SK-N-SH (cell line): ENCODE results near the gene BCAS4. TPM values are rescaled to one million over a fixed set of nuclear protein-coding genes. Genes with fewer than 3 reads are reported as not detected.

Experiments
- CTCF ChIA-PET: fragments of 300-600, 350-600 bp; formaldehyde crosslinking; extraction: SDS; loops from one replicate; lab custom pipeline; 2021; lab: Yijun Ruan, JAX
- POLR2A ChIA-PET: fragments of 350-600 bp; sonication (Branson Sonifier 250); formaldehyde crosslinking; extraction: SDS; loops from one replicate; lab custom pipeline; 2020; ENCODE audit warnings: antibody characterized with exemption, inconsistent platforms; lab: Yijun Ruan, JAX
- DNase-seq: peaks from one replicate; pipeline ENCODE4 v3.0.0; 2012
- H2AFZ ChIP-seq: fragments of 200-600 bp; sonication (generic); 2 replicates; pipeline ENCODE4 v1.8.1; 2016; ENCODE audit warnings: antibody characterized with exemption, mild to moderate bottlenecking, low read depth
- H3F3A ChIP-seq: fragments of 200-600 bp; sonication (generic); replicated peaks from 2 replicates; pipeline ENCODE3; 2016; ENCODE audit warnings: antibody characterized with exemption, mild to moderate bottlenecking; ENCODE audit not compliant: insufficient read depth
- H3K27ac ChIP-seq, 2 experiments: fragments of 200-500 bp in 1 of 2; fragments of 200-600 bp in 1 of 2; sonication (Bioruptor generic) in 1 of 2; sonication (generic), shearing (Covaris generic) in 1 of 2; 2 replicates each; pipeline versions ENCODE4 v1.5.1 to v1.6.1; 2014 to 2016; ENCODE audit warnings: low read depth in 2 of 2, inconsistent platforms in 1 of 2, low read length in 1 of 2, mild to moderate bottlenecking in 1 of 2, mixed read lengths in 1 of 2
- H3K27me3 ChIP-seq: fragments of 200-600 bp; sonication (generic), shearing (Covaris generic); 2 replicates; pipeline ENCODE4 v1.6.1; 2016; ENCODE audit warnings: mixed run types; ENCODE audit not compliant: insufficient read depth
- H3K36me3 ChIP-seq, 2 experiments: fragments of 200-500 bp in 1 of 2; fragments of 200-600 bp in 1 of 2; sonication (Bioruptor generic) in 1 of 2; sonication (generic) in 1 of 2; replicated peaks in 1 of 2; 2 replicates each; pipeline versions ENCODE3 to v1.5.1; 2014 to 2016; ENCODE audit warnings: low read length in 1 of 2, mild to moderate bottlenecking in 1 of 2; ENCODE audit not compliant: insufficient read depth in 2 of 2, control insufficient read depth in 1 of 2
- H3K4me1 ChIP-seq, 2 experiments: fragments of 200-500 bp in 1 of 2; fragments of 200-600 bp in 1 of 2; sonication (Bioruptor generic) in 1 of 2; sonication (generic), shearing (Covaris generic) in 1 of 2; 2 replicates each; pipeline versions ENCODE4 v1.5.1 to v1.6.1; 2014 to 2016; ENCODE audit warnings: low read depth in 1 of 2, low read length in 1 of 2, mixed run types in 1 of 2; ENCODE audit not compliant: insufficient read depth in 2 of 2, control insufficient read depth in 1 of 2
- H3K4me2 ChIP-seq: fragments of 200-600 bp; sonication (generic), shearing (Covaris generic); 2 replicates; pipeline ENCODE4 v1.6.1; 2017; ENCODE audit warnings: mixed run types
- H3K4me3 ChIP-seq, 2 experiments: fragments of 200-500 bp in 1 of 2; fragments of 200-600 bp in 1 of 2; sonication (Bioruptor generic) in 1 of 2; sonication (generic), shearing (Covaris generic) in 1 of 2; 2 replicates each; pipeline versions ENCODE4 v1.5.1 to v1.8.1; 2014 to 2016; ENCODE audit warnings: low read depth in 2 of 2, inconsistent platforms in 1 of 2, low read length in 1 of 2, mild to moderate bottlenecking in 1 of 2, mixed read lengths in 1 of 2, moderate library complexity in 1 of 2
- H3K79me2 ChIP-seq: fragments of 200-600 bp; sonication (generic); 2 replicates; pipeline ENCODE4 v1.8.1; 2017; ENCODE audit warnings: mild to moderate bottlenecking; ENCODE audit not compliant: insufficient read depth
- H3K9ac ChIP-seq: fragments of 200-600 bp; sonication (generic); 2 replicates; pipeline ENCODE4 v1.6.1; 2017; ENCODE audit warnings: mixed run types
- H3K9me2 ChIP-seq: fragments of 200-600 bp; sonication (generic); 2 replicates; pipeline ENCODE4 v1.6.1; 2017; ENCODE audit warnings: mixed run types
- H3K9me3 ChIP-seq: fragments of 200-600 bp; sonication (generic); 2 replicates; pipeline ENCODE4 v1.6.1; 2017; ENCODE audit warnings: mixed run types, mild to moderate bottlenecking, moderate library complexity
- H4K20me1 ChIP-seq: fragments of 200-600 bp; sonication (generic); 2 replicates; pipeline ENCODE4 v1.6.1; 2017; ENCODE audit warnings: mild to moderate bottlenecking, mixed run types; ENCODE audit not compliant: insufficient read depth
- EP300 ChIP-seq, 2 experiments: IDR thresholded peaks; 2 replicates each; pipeline versions ENCODE4 v1.4.0 to v1.6.1; 2012; ENCODE audit warnings: borderline replicate concordance in 1 of 2, low read depth in 1 of 2, low read length in 1 of 2
- FOXJ3 ChIP-seq: sonication (generic); formaldehyde crosslinking; IDR thresholded peaks from 2 replicates; pipeline ENCODE4 v1.5.1; 2020; ENCODE audit warnings: mild to moderate bottlenecking, missing genetic modification reagents
- FOXM1 ChIP-seq: IDR thresholded peaks from 2 replicates; pipeline ENCODE4 v1.4.0; 2012; ENCODE audit warnings: low read depth, mild to moderate bottlenecking
- GABPA ChIP-seq: IDR thresholded peaks from 2 replicates; pipeline ENCODE4 v1.4.0; 2012; ENCODE audit warnings: low read depth, mild to moderate bottlenecking
- GATA2 ChIP-seq: sonication (generic); formaldehyde crosslinking; IDR thresholded peaks from 2 replicates; pipeline ENCODE4 v1.5.0; 2020; ENCODE audit warnings: mild to moderate bottlenecking, missing genetic modification reagents
- JUND ChIP-seq: IDR thresholded peaks from 2 replicates; pipeline ENCODE4 v1.4.0; 2012
- MEF2A ChIP-seq: IDR thresholded peaks from 2 replicates; pipeline ENCODE4 v1.4.0; 2012; ENCODE audit warnings: low read depth, borderline replicate concordance
- MXI1 ChIP-seq: IDR thresholded peaks from 2 replicates; pipeline ENCODE4 v1.6.1; 2012; ENCODE audit warnings: mild to moderate bottlenecking, low read depth, low read length, improper control_type of control experiment
- POLR2AphosphoS5 ChIP-seq: IDR thresholded peaks from 2 replicates; pipeline ENCODE4 v1.6.1; 2012; ENCODE audit warnings: low read depth, low read length
- RCOR1 ChIP-seq: fragments of 150-350 bp; IDR thresholded peaks from 2 replicates; pipeline ENCODE4 v1.6.1; 2017; ENCODE audit warnings: antibody characterized with exemption, low read length
- RFX5 ChIP-seq: IDR thresholded peaks from 2 replicates; pipeline ENCODE4 v1.6.1; 2012; ENCODE audit warnings: mild to moderate bottlenecking, improper control_type of control experiment, low read length
- RXRA ChIP-seq: IDR thresholded peaks from 2 replicates; pipeline ENCODE4 v1.4.0; 2012; ENCODE audit warnings: low read depth, mild to moderate bottlenecking, borderline replicate concordance
- SIN3A ChIP-seq: IDR thresholded peaks from 2 replicates; pipeline ENCODE4 v1.6.1; 2012; ENCODE audit warnings: low read depth, mild to moderate bottlenecking, low read length, moderate library complexity, borderline replicate concordance
- SMC3 ChIP-seq: IDR thresholded peaks from 2 replicates; pipeline ENCODE4 v1.6.1; 2012; ENCODE audit warnings: low read depth, low read length, improper control_type of control experiment
- TAF1 ChIP-seq: IDR thresholded peaks from 2 replicates; pipeline ENCODE4 v1.6.1; 2012; ENCODE audit warnings: low read depth, mild to moderate bottlenecking, low read length, moderate library complexity, borderline replicate concordance
- TCF12 ChIP-seq: IDR thresholded peaks from 2 replicates; pipeline ENCODE4 v1.4.0; 2012
- TEAD4 ChIP-seq: IDR thresholded peaks from 2 replicates; pipeline ENCODE4 v1.4.0; 2012; ENCODE audit warnings: mild to moderate bottlenecking, borderline replicate concordance; ENCODE audit not compliant: insufficient read depth
- WGBS: methylation state at CpG from one replicate; pipeline ENCODE4 v1.1.6; 2017; ENCODE audit warnings: low lambda C conversion rate; 5-methylcytosine and 5-hydroxymethylcytosine counted together
- polyA plus RNA-seq, 3 experiments: library from polyadenylated mRNA; depleted of rRNA; stranded (reverse); fragments of >200 nt; gene quantifications; 2 replicates each; pipeline ENCODE4 v1.2.3, GENCODE V29; 2012
- TF ChIP-seq, protein P1 (sequence below): IDR thresholded peaks from 2 replicates; pipeline ENCODE4; 2012
- TF ChIP-seq, protein P2 (sequence below): IDR thresholded peaks from 2 replicates; pipeline ENCODE4 v1.4.0; 2012; ENCODE audit warnings: low read depth, borderline replicate concordance
- TF ChIP-seq, protein P3 (sequence below): fragments of 150-350 bp; IDR thresholded peaks from 2 replicates; pipeline ENCODE4 v1.6.1; 2016; ENCODE audit warnings: mild to moderate bottlenecking, low read depth, low read length
- TF ChIP-seq, protein P4 (sequence below): IDR thresholded peaks from 2 replicates; pipeline ENCODE4 v1.4.0; 2012; ENCODE audit warnings: low read depth

Gene BCAS4
- polyA plus RNA-seq, 1 of the 3 experiments (the other 2 are of a cell fraction), result 43.8 TPM

DNA sequence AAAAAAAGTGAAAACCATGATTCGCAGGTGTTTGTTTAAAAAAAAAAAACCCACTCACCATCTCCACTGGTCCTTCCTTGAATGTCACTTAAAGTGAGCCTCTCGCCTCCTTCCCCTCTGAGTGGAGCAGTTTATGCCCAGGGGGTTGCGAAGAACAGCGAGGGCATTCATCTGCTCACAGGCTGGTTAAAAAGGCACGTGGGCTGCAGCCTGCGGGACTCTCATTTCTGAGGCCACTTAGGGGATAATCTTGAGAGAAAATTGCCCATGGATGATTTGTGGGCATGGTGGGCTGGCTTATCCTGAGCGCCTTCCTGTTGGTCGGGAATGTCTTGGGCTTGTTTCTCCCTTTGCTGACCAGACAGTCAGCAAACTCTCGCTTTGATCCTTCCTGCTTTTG is 18.9 kb downstream of the BCAS4 start:
- no peak overlapping the region for H3K4me2 ChIP-seq
- DNase-seq, result no peak
- TF ChIP-seq RFX5 (no peak), TEAD4 (no peak), GABPA (no peak), TAF1 (no peak), FOXM1 (no peak), MXI1 (no peak)
- H3K9me3 ChIP-seq, result no peaks in the 10 kb centered on the region
- H3K4me1 ChIP-seq, result peaks cover 6 to 12% of the 10 kb centered on the region in 2 experiments; a peak in 2 of 4 replicates
- peaks cover 16% of the 10 kb centered on the region; the same call in 1 of the 2 replicates for H3K79me2 ChIP-seq
- no peaks in the 10 kb centered on the region for H3K27me3 ChIP-seq
- H2AFZ ChIP-seq, result no peak overlapping the region
- CTCF ChIA-PET, result interaction anchor here (1.5 to 1.6 kb wide), 2 partner anchors 19 kb away, joined by 7 to 8 read pairs; partner anchors contain the start of gene BCAS4
- no peaks in the 10 kb centered on the region for H3K9me2 ChIP-seq
- no peaks in the 10 kb centered on the region for H4K20me1 ChIP-seq
- no peak overlapping the region for H3K9ac ChIP-seq
- H3K36me3 ChIP-seq, result no peaks in the 10 kb centered on the region
- 89% methylated on average over 9 of the region's 9 CpGs for WGBS
- POLR2A ChIA-PET, result no interaction called here
- H3K4me3 ChIP-seq, result no peak overlapping the region
- no peak overlapping the region for H3K27ac ChIP-seq
- H3F3A ChIP-seq, result peaks cover 8% of the 10 kb centered on the region

DNA sequence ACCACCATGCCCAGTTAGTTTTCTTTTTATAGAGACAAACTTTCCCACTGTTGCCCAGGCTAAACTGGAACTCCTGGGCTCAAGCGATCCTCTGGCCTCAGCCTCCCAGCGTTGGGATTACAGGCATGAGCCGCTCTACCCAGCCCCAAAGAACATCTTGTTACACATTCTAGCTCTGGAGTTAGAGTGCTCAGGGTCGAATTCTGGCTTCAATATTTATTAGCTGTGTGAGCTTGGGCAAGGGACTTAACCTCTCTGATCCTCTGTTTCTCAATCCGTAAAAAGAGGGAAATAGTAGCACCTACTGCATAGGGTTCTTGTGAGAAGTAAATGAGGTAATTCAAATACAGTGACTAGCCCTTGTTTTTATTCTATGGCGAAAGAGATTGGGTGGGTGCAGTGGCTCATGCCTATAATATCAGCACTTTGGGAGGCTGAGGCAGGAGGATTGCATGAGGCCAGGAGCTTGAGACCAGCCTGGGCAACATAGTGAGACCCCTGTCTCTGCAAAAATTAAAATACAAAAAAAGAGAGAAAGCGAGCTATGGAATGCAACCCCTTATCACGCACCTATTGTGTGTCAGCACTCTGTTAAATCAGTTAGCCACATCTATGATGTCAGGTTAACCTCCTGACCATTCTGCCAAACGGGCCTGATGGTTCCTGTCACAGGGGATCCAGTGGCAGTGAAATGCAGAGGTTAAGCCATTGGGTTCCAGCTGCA is 19.7 kb downstream of the BCAS4 start:
- Histone ChIP-seq H3K9me2 (no peaks in the 10 kb centered on the region), H3K4me2 (0 out of 2 replicates have a peak overlapping the region, but pooled peaks have one; percentile 25), H4K20me1 (no peaks in the 10 kb centered on the region), H3K4me3 (no peak overlapping the region), H3K27ac (no peak overlapping the region), H2AFZ (no peak overlapping the region), H3F3A (peaks cover 8% of the 10 kb centered on the region), H3K9me3 (no peaks in the 10 kb centered on the region), H3K36me3 (no peaks in the 10 kb centered on the region), H3K27me3 (no peaks in the 10 kb centered on the region), H3K79me2 (peaks cover 16% of the 10 kb centered on the region; the same call in 1 of the 2 replicates), H3K9ac (no peak overlapping the region), H3K4me1 (peaks cover 6 to 12% of the 10 kb centered on the region in 2 experiments; a peak in 2 of 4 replicates)
- DNase-seq, result no peak
- ChIA-PET POLR2A (no interaction called here), CTCF (interaction anchor here (1.2 to 1.6 kb wide), 2 partner anchors 20 to 40 kb away, joined by 3 to 8 read pairs; partner anchors contain the start of gene BCAS4)
- 84% methylated on average over 9 of the region's 9 CpGs for WGBS
- TF ChIP-seq TAF1 (no peak), SMC3 (no peak), RFX5 (no peak), TEAD4 (no peak), RCOR1 (no peak), FOXJ3 (CRISPR knock-in tag) (no peak), RXRA (no peak), TCF12 (no peak), EP300 (IDR thresholded peaks at IDR 0.05; ENCODE audit: borderline replicate concordance in 1 of 2, low read depth in 1 of 2, low read length in 1 of 2) (no peak), MEF2A (no peak), SIN3A (no peak), POLR2AphosphoS5 (no peak), JUND (no peak), GATA2 (no peak)
- TF ChIP-seq, protein P1, sequence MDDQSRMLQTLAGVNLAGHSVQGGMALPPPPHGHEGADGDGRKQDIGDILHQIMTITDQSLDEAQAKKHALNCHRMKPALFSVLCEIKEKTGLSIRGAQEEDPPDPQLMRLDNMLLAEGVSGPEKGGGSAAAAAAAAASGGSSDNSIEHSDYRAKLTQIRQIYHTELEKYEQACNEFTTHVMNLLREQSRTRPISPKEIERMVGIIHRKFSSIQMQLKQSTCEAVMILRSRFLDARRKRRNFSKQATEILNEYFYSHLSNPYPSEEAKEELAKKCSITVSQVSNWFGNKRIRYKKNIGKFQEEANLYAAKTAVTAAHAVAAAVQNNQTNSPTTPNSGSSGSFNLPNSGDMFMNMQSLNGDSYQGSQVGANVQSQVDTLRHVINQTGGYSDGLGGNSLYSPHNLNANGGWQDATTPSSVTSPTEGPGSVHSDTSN, result no peak
- TF ChIP-seq, protein P2, sequence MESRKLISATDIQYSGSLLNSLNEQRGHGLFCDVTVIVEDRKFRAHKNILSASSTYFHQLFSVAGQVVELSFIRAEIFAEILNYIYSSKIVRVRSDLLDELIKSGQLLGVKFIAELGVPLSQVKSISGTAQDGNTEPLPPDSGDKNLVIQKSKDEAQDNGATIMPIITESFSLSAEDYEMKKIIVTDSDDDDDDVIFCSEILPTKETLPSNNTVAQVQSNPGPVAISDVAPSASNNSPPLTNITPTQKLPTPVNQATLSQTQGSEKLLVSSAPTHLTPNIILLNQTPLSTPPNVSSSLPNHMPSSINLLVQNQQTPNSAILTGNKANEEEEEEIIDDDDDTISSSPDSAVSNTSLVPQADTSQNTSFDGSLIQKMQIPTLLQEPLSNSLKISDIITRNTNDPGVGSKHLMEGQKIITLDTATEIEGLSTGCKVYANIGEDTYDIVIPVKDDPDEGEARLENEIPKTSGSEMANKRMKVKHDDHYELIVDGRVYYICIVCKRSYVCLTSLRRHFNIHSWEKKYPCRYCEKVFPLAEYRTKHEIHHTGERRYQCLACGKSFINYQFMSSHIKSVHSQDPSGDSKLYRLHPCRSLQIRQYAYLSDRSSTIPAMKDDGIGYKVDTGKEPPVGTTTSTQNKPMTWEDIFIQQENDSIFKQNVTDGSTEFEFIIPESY, result no peak
- TF ChIP-seq, protein P3, sequence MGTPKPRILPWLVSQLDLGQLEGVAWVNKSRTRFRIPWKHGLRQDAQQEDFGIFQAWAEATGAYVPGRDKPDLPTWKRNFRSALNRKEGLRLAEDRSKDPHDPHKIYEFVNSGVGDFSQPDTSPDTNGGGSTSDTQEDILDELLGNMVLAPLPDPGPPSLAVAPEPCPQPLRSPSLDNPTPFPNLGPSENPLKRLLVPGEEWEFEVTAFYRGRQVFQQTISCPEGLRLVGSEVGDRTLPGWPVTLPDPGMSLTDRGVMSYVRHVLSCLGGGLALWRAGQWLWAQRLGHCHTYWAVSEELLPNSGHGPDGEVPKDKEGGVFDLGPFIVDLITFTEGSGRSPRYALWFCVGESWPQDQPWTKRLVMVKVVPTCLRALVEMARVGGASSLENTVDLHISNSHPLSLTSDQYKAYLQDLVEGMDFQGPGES, result no peak
- TF ChIP-seq, protein P4, sequence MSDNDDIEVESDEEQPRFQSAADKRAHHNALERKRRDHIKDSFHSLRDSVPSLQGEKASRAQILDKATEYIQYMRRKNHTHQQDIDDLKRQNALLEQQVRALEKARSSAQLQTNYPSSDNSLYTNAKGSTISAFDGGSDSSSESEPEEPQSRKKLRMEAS, result no peak
